Lower leg skin (tissue), 3 donors: ENCODE results near the gene SOWAHA.

ENCODE experiments used
- POLR2A ChIP-seq, 2 donors: fragments of 450-650 bp; IDR thresholded peaks; one replicate each; pipeline ENCODE4 v1.6.1; 2016 to 2017; ENCODE audit warnings: antibody characterized with exemption in 2 of 2, mild to moderate bottlenecking in 1 of 2, moderate library complexity in 1 of 2
- TF ChIP-seq, protein P1 (sequence below), 3 donors: fragments of 450-650 bp; IDR thresholded peaks; one replicate each; pipeline ENCODE4 v1.5.1; 2016; ENCODE audit warnings: antibody characterized with exemption in 3 of 3, mild to moderate bottlenecking in 3 of 3, moderate library complexity in 2 of 3

DNA sequence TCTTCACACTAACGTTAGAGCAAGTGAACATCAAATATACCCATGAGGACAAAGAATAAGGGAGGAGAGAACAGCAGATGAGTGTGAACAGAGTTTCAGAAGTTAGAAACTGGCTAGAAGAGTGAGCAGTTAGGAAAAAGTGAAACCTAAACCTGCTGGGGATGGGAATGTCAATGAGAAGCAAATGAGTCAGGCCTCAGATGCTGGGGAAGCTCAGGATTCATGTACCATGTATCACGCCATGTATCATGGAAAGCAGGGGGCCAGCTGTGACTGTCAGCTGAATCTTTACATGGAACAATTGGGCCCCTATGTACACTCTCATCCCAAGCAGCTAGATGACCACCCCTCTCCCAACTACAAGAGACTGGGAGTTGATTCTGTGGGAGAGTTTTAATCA, 37.0 kb downstream of the SOWAHA start:
- TF ChIP-seq, protein P1, sequence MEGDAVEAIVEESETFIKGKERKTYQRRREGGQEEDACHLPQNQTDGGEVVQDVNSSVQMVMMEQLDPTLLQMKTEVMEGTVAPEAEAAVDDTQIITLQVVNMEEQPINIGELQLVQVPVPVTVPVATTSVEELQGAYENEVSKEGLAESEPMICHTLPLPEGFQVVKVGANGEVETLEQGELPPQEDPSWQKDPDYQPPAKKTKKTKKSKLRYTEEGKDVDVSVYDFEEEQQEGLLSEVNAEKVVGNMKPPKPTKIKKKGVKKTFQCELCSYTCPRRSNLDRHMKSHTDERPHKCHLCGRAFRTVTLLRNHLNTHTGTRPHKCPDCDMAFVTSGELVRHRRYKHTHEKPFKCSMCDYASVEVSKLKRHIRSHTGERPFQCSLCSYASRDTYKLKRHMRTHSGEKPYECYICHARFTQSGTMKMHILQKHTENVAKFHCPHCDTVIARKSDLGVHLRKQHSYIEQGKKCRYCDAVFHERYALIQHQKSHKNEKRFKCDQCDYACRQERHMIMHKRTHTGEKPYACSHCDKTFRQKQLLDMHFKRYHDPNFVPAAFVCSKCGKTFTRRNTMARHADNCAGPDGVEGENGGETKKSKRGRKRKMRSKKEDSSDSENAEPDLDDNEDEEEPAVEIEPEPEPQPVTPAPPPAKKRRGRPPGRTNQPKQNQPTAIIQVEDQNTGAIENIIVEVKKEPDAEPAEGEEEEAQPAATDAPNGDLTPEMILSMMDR (IDR thresholded peaks at IDR 0.05), result no peak
- no peak for TF ChIP-seq POLR2A (IDR thresholded peaks at IDR 0.05)
